ENCODE measurements around the gene TBC1D8. TPM values are rescaled to one million over a fixed set of nuclear protein-coding genes. Genes with fewer than 3 reads are reported as not detected.

The TBC1D8 gene
- total and polyA plus RNA-seq, 5 donors: 36.4 to 79.5 (median 49.5) TPM

DNA sequence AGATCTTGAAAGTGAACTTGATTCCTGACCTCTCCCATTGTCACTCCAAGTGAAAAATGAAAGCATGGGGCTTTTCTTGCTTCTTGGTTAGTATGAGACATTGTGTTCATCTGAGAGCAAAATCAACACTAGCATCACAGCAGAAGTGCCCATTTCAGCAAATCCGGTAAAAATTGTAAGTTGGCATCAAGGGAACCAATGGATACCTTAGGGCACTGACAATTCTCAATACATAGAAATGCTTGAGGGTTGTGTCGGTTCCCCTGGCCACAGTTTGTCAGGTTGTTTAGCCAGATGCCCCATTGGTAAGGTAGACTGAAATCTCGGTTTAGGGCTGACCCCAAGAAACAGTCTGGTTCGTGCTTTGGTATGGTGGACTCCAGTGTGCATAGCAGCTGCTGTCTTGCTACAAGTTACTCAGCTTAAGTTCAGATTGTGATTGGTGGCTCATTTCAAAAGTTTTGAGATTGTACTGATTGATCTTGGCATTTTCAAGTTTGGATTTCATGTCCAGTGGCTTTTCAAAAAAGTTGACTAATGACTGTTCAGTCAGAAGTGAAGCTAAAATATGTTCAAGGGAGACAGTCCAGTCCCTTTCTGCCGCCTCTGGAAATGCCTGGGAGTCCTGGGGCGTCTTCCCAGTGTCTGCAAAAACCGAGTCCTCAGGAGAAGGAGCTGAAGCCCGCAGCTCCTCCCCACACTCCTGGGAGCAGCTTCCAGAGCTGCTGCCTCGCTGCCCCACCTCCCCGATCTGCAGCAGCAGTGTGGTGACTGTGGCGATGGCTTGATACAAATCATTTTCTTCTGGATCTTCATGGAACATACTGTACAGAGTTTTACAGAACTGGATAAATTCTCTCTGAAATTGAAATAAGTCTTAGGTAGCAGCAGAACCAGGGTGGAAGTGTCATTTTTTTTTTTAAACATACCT, 143.5 kb downstream of the TBC1D8 start:
- no peaks in the 10 kb centered on the region for H3K4me1 ChIP-seq (ENCODE audit: control insufficient read depth, insufficient read depth, low read length)
- H3K27ac ChIP-seq (ENCODE audit: low read length): no peak overlapping the region
- no peak for ATAC-seq
- peak in 2 of 3 donors; percentile 22 to 23 for DNase-seq
- no peaks in the 10 kb centered on the region for H3K27me3 ChIP-seq (ENCODE audit: control insufficient read depth, insufficient read depth)
- no peaks in the 10 kb centered on the region for H3K9me3 ChIP-seq (ENCODE audit: control insufficient read depth, low read length)
- intact Hi-C loops (cut with DNase I): no loop called here
- no peak overlapping the region for H3K4me3 ChIP-seq (ENCODE audit: low read length)
- 71% methylated on average over 11 of the region's 11 CpGs for WGBS

DNA sequence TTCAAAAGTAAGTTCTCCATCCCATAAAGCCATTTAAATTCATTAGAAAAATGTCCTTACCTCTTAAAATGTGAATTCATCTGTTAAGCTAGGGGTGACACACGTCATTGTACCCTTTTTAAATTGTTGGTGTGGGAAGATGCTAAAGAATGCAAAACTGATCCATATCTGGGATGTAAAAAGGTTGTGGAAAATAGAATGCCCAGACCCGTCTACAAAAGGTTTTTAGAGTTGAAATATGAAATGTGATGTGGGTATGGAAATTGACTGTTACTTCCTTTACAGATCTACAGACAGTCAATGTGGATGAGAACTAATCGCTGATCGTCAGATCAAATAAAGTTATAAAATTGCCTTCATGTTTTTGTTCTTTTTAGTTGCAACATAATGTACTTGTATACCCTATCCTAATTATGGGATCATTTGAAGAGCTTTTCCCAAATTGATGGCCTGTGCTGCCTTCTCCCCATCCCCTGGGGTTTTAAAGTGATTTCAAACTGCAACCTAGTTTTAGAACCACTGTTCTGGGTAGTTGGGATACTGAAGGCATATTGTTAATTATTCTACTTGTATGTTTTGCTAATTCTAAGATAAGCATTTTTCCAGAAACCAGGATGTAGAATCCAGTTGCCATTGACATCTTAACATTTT, 145.0 kb downstream of the TBC1D8 start:
- no peaks in the 10 kb centered on the region for H3K27me3 ChIP-seq (ENCODE audit: control insufficient read depth, insufficient read depth)
- DNase-seq (no peak), ATAC-seq (no peak)
- WGBS: 71% methylated on average over 4 of the region's 4 CpGs
- intact Hi-C loops (cut with DNase I): no loop called here
- H3K27ac ChIP-seq (ENCODE audit: low read length): no peak overlapping the region
- no peaks in the 10 kb centered on the region for H3K9me3 ChIP-seq (ENCODE audit: control insufficient read depth, low read length)
- H3K4me3 ChIP-seq (ENCODE audit: low read length): no peak overlapping the region
- H3K4me1 ChIP-seq (ENCODE audit: control insufficient read depth, insufficient read depth, low read length): peaks cover 3% of the 10 kb centered on the region

DNA sequence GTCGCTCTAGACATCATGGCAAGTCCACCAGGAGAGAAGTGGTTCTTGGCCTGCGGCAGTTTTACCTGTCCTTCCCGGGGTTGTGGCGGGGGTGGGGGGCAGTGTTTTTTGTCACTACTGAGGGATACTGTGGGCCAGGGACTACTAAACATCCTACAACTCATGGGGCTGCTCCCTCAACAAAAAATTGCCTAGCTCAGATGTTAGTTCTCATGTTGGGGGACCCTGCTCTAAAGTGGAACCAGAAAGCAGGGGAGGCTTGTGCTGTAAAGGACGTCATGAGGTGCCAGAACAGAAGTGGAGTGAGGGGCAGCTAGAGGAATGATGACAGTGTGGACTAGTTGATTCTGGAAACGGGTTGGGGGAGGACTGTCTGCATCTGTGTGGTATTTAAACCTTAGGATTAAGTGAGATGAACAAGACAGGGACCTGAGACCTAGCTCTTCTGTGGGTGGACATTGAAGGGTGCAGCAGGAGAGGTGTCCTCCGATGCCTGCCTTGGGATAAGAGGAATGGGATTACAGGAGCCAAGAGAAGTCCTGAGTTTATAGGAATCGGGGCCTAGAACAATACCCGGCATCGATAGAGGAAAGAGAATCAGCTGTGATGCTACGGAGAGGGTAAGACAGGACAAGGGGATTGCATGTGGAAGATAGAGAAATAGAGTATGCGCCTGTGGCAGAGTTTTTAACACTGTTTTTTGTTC, 146.4 kb downstream of the TBC1D8 start:
- peaks cover 3% of the 10 kb centered on the region for H3K4me1 ChIP-seq (ENCODE audit: control insufficient read depth, insufficient read depth, low read length)
- 92% methylated on average over 12 of the region's 12 CpGs for WGBS
- no peak overlapping the region for H3K4me3 ChIP-seq (ENCODE audit: low read length)
- intact Hi-C loops (cut with DNase I): no loop called here
- H3K27ac ChIP-seq (ENCODE audit: low read length): no peak overlapping the region
- DNase-seq: peak in 1 of 3 donors; percentile 14
- no peak for ATAC-seq
- no peaks in the 10 kb centered on the region for H3K27me3 ChIP-seq (ENCODE audit: control insufficient read depth, insufficient read depth)
- H3K9me3 ChIP-seq (ENCODE audit: control insufficient read depth, low read length): no peaks in the 10 kb centered on the region

DNA sequence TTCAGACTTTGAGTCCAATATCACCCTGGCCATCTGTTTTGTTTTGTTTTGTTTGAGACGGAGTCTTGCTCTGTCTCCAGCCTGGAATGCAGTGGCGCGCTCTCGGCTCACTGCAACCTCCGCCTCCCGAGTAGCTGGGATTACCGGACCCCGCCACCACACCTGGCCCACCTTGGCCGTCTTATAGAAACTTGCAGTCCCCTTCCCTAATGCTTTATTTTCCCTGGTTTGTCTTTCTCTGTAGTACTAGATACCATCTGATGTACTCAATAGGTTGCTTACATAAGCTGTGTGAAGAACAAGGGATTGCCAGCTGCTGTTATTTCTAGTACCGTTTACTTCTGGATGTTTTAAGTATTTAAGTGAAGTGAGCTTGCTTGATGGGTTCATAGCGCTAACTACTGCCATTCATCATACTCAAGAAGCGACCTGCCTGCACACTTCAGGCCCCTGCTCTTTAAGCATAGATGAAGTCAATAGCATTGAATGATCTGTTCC, 147.9 kb downstream of the TBC1D8 start:
- no peak for ATAC-seq
- peaks cover 3% of the 10 kb centered on the region for H3K4me1 ChIP-seq (ENCODE audit: control insufficient read depth, insufficient read depth, low read length)
- DNase-seq: peak in 1 of 3 donors; percentile 47
- no peak overlapping the region for H3K27ac ChIP-seq (ENCODE audit: low read length)
- H3K9me3 ChIP-seq (ENCODE audit: control insufficient read depth, low read length): no peaks in the 10 kb centered on the region
- WGBS: 31% methylated on average over 12 of the region's 12 CpGs
- H3K4me3 ChIP-seq (ENCODE audit: low read length): peak overlapping the region; percentile 81
- intact Hi-C loops (cut with DNase I): no loop called here
- no peaks in the 10 kb centered on the region for H3K27me3 ChIP-seq (ENCODE audit: control insufficient read depth, insufficient read depth)

DNA sequence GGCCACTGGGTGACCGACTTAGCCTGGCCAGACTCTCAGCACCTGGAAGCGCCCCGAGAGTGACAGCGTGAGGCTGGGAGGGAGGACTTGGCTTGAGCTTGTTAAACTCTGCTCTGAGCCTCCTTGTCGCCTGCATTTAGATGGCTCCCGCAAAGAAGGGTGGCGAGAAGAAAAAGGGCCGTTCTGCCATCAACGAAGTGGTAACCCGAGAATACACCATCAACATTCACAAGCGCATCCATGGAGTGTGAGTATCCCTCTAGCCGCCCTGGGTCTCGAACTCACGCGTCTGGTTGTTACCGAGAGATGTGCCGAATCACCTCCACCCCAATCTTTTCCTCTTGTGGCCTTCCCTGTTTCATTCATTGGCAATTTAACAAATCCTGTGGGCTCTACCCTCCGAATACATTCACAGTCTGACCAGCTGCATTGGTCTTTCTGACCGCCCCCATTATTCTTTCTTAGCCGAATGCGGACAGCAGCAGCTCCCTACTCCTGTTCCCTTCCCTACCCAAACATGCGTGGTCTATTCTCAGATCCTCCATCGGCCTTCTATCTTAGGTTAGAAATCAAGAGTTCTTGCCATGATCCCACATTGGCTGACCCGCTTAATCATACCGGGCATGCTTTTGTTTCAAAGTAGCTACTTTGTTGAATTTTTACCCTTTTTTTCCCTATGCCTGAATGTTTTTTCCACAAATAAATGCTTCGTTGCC, 148.5 kb downstream of the TBC1D8 start:
- no peak for DNase-seq
- Histone ChIP-seq H3K4me3 (ENCODE audit: low read length) (peak overlapping the region; percentile 81), H3K4me1 (ENCODE audit: control insufficient read depth, insufficient read depth, low read length) (peaks cover 3% of the 10 kb centered on the region), H3K9me3 (ENCODE audit: control insufficient read depth, low read length) (no peaks in the 10 kb centered on the region), H3K27me3 (ENCODE audit: control insufficient read depth, insufficient read depth) (no peaks in the 10 kb centered on the region), H3K27ac (ENCODE audit: low read length) (peak overlapping the region; percentile 63)
- ATAC-seq: peak in 1 of 2 donors; percentile 7
- WGBS: 2% methylated on average over 26 of the region's 26 CpGs
- intact Hi-C loops (cut with DNase I): no loop called here

DNA sequence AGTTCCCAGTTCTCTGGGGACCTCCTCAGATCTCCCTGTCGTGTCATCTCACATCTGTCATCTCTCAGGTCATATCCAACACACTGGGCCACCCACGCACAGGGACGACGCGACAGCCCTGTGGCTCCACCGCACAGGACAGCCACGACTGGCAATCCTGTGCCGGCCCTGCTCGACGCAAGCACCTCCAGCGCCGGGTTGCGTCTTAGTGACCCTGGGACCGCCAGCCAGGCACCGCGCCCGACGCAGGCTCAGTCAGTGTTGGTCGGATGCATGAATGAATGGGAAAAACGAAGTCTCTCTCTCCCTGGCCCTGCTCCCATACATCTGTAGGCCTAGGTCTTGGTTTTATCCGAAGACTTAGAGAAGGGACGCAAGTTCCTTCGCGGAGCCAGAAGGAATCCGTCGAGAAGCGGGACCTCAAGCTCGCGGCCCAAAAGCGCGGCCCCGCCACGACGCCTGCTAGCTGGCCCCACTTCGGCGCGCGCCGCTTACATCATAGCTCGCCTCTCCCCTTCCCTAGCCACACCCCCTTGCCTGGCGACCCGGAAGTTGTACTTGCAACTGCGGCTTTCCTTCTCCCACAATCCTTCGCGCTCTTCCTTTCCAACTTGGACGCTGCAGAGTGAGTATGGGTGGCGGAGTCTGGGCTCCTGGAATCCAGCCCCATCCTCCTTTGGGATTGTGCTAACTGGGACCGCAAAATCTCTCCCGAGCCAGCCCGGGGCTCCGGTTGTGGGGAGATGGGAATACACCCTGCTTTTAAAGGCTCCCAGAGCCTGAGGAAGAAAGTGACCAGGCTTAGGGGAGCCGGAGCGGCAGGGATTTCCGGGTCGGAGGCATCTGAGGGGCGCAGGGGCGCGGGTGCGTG, 149.3 kb downstream of the TBC1D8 start, which contains the start of gene RPL31:
TSS of gene RPL31 (plus strand) at position 599 of the 871 bp plus-strand sequence. CDS start 413 bp downstream, outside the sequence.
- Histone ChIP-seq H3K27me3 (ENCODE audit: control insufficient read depth, insufficient read depth) (no peaks in the 10 kb centered on the region), H3K9me3 (ENCODE audit: control insufficient read depth, low read length) (no peaks in the 10 kb centered on the region), H3K27ac (ENCODE audit: low read length) (peak within 1 kb of the TSS; percentile 63), H3K4me1 (ENCODE audit: control insufficient read depth, insufficient read depth, low read length) (peaks cover 3% of the 10 kb centered on the region), H3K4me3 (ENCODE audit: low read length) (peak within 1 kb of the TSS; percentile 81)
- intact Hi-C loops (cut with DNase I): no loop called here
- peak; percentile 98 to 99 (median 98) for DNase-seq
- 3% methylated on average over 59 of the region's 59 CpGs for WGBS
- peak; percentile 96 to 98 for ATAC-seq

DNA sequence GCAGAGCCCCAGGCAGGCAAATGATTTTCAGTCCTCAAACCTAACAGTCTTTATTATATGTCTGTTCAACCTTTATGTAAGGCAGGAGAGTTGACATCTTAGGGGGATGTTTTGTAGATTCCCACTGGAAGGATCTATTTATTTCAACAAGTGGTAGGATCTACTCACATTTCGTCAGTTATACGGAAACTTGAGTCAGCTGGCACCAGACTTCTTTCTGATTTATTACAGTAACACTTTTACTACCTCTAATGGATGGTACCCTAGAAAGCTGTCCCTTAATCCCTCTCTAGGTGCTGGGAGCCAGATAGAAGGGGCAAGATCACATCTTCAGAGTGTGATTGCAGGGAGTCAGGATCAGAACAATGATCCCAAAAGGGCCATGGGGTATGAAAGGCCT, 151.2 kb downstream of the TBC1D8 start:
- WGBS: 90% methylated on average over 2 of the region's 2 CpGs
- Histone ChIP-seq H3K27me3 (ENCODE audit: control insufficient read depth, insufficient read depth) (no peaks in the 10 kb centered on the region), H3K4me1 (ENCODE audit: control insufficient read depth, insufficient read depth, low read length) (peaks cover 3% of the 10 kb centered on the region), H3K4me3 (ENCODE audit: low read length) (no peak overlapping the region), H3K9me3 (ENCODE audit: control insufficient read depth, low read length) (no peaks in the 10 kb centered on the region), H3K27ac (ENCODE audit: low read length) (no peak overlapping the region)
- ATAC-seq (no peak), DNase-seq (no peak)
- intact Hi-C loops (cut with DNase I): no loop called here

DNA sequence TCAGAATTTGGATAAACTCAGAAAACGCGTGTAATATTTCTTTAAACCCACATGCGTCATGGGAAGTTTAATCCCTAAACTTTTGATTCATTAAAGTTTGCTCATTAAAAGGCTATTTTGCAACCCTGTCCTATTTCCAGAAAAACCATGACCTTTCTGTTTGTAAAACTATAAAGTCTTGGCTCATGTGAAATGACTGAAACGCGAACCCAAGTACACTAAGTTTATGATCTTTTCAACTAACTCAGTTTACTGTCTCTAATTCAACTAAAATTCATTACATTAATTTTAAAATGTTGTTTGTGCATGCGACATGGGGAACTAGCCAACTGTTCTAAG, 153.0 kb downstream of the TBC1D8 start:
- intact Hi-C loops (cut with DNase I): no loop called here
- peaks cover 3% of the 10 kb centered on the region for H3K4me1 ChIP-seq (ENCODE audit: control insufficient read depth, insufficient read depth, low read length)
- no peak overlapping the region for H3K4me3 ChIP-seq (ENCODE audit: low read length)
- H3K9me3 ChIP-seq (ENCODE audit: control insufficient read depth, low read length): no peaks in the 10 kb centered on the region
- H3K27ac ChIP-seq (ENCODE audit: low read length): no peak overlapping the region
- WGBS: 90% methylated on average over 6 of the region's 6 CpGs
- no peaks in the 10 kb centered on the region for H3K27me3 ChIP-seq (ENCODE audit: control insufficient read depth, insufficient read depth)
- DNase-seq (no peak), ATAC-seq (no peak)

DNA sequence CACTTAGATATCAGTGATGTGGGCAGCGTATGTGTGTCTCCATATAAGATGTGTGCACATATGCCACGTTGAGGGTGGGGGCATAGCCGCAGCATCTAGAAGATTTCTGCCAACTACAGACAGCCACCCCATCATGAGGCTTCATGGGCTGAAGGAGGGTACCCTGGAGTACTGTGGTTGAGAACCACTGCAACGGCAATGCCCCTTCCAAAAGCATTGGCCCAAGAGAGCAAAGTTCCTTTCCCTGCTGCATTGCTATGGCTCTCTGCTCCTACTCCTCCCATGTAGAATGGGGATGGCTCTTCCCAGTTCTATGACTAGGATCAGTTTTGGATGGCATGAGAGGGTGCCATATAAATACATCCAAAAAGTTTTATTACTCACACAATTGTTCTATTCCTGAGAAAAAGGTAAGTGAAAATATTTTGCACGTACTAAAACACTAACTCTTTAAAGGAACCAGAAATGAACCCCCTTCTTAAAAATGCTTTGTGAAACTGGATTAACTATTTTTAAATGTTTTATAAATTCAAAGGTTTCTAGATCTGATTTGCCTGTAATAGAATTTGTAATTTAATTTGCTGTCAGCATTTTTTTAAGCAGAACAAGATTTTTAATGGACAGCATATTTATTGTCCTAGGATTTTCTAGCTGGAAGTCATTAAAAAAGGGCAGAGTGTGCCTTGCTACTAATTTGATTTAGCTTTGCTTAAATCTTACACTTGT, 153.5 kb downstream of the TBC1D8 start:
- ATAC-seq (no peak), DNase-seq (peak in 1 of 3 donors; percentile 10)
- intact Hi-C loops (cut with DNase I): no loop called here
- H3K4me1 ChIP-seq (ENCODE audit: control insufficient read depth, insufficient read depth, low read length): peaks cover 3% of the 10 kb centered on the region
- H3K9me3 ChIP-seq (ENCODE audit: control insufficient read depth, low read length): no peaks in the 10 kb centered on the region
- no peak overlapping the region for H3K27ac ChIP-seq (ENCODE audit: low read length)
- H3K4me3 ChIP-seq (ENCODE audit: low read length): no peak overlapping the region
- 92% methylated on average over 5 of the region's 5 CpGs for WGBS
- H3K27me3 ChIP-seq (ENCODE audit: control insufficient read depth, insufficient read depth): no peaks in the 10 kb centered on the region

Data from right cardiac atrium (tissue), 5 donors.